GM23338 (cell line): Measurements from ENCODE around the gene SYCP2. TPM values are rescaled to one million over a fixed set of nuclear protein-coding genes. Genes with fewer than 3 reads are reported as not detected.

Experiments used
- ATAC-seq: fragments of 200-7000 bp; cut with Tn5 transposase; 3 replicates; pipeline ENCODE4 v1.9.1; 2020
- DNase-seq: peaks from one replicate; pipeline ENCODE4 v3.0.0-alpha.2; 2015; ENCODE audit warnings: low spot score
- H2AFZ ChIP-seq: fragments of 200-600 bp; sonication (generic); 2 replicates; pipeline ENCODE4 v1.8.0; 2016; ENCODE audit warnings: antibody characterized with exemption, mild to moderate bottlenecking, moderate library complexity
- H3F3A ChIP-seq: fragments of 200-600 bp; sonication (generic); replicated peaks from 2 replicates; pipeline ENCODE4 v1.8.0; 2017; ENCODE audit warnings: antibody characterized with exemption, mixed run types, low read depth
- H3K27ac ChIP-seq: fragments of 200-600 bp; sonication (generic); 2 replicates; pipeline ENCODE4 v1.6.1; 2016; ENCODE audit warnings: low read depth
- H3K27me3 ChIP-seq: fragments of 200-600 bp; sonication (generic); 2 replicates; pipeline ENCODE4 v1.8.0; 2016; ENCODE audit warnings: mild to moderate bottlenecking, mixed run types, moderate library complexity; ENCODE audit not compliant: insufficient read depth
- H3K36me3 ChIP-seq: fragments of 200-600 bp; sonication (generic); 2 replicates; pipeline ENCODE4 v1.8.0; 2016; ENCODE audit warnings: mild to moderate bottlenecking; ENCODE audit not compliant: insufficient read depth
- H3K4me1 ChIP-seq: fragments of 200-600 bp; sonication (generic); 2 replicates; pipeline ENCODE4 v1.8.0; 2016; ENCODE audit warnings: mild to moderate bottlenecking, moderate library complexity; ENCODE audit not compliant: insufficient read depth
- H3K4me2 ChIP-seq: fragments of 200-600 bp; sonication (generic); 2 replicates; pipeline ENCODE4 v1.7.1; 2017; ENCODE audit warnings: mixed run types
- H3K4me3 ChIP-seq: fragments of 200-600 bp; sonication (generic); 2 replicates; pipeline ENCODE4 v1.6.1; 2016; ENCODE audit warnings: mixed run types
- H3K79me2 ChIP-seq: fragments of 200-600 bp; sonication (generic); replicated peaks from 2 replicates; pipeline ENCODE4 v1.8.0; 2017; ENCODE audit warnings: mild to moderate bottlenecking; ENCODE audit not compliant: insufficient read depth
- H3K9me2 ChIP-seq: fragments of 200-600 bp; sonication (generic); 2 replicates; pipeline ENCODE4 v1.8.0; 2017; ENCODE audit not compliant: insufficient read depth
- H4K20me1 ChIP-seq: fragments of 200-600 bp; sonication (generic); replicated peaks from 2 replicates; pipeline ENCODE4 v1.8.0; 2017; ENCODE audit warnings: mild to moderate bottlenecking; ENCODE audit not compliant: insufficient read depth
- H3K27ac Mint-ChIP-seq: 2 replicates; pipeline ENCODE4 v1.8.0; 2020; ENCODE audit warnings: inconsistent platforms, mild to moderate bottlenecking, moderate library complexity, mixed read lengths
- H3K27me3 Mint-ChIP-seq: 3 replicates; pipeline ENCODE4 v1.8.0; 2022; ENCODE audit warnings: low read depth, mild to moderate bottlenecking, moderate library complexity, mixed read lengths, inconsistent platforms; ENCODE audit not compliant: insufficient read depth, poor library complexity
- H3K36me3 Mint-ChIP-seq: 3 replicates; pipeline ENCODE4 v1.8.0; 2021; ENCODE audit warnings: low read depth, mild to moderate bottlenecking, inconsistent platforms, moderate library complexity, mixed read lengths
- H3K4me1 Mint-ChIP-seq: 3 replicates; pipeline ENCODE4 v1.8.0; 2020; ENCODE audit warnings: mild to moderate bottlenecking, inconsistent platforms, mixed read lengths
- H3K4me3 Mint-ChIP-seq: 3 replicates; pipeline ENCODE4 v1.8.0; 2021; ENCODE audit warnings: moderate library complexity, mild to moderate bottlenecking, inconsistent platforms, mixed read lengths
- H3K9me3 Mint-ChIP-seq: 3 replicates; pipeline ENCODE4 v1.8.0; 2020; ENCODE audit warnings: moderate library complexity, mild to moderate bottlenecking, inconsistent platforms, mixed read lengths
- CREB1 ChIP-seq: fragments of 250-450 bp; sonication (Bioruptor Pico); IDR thresholded peaks from 2 replicates; pipeline ENCODE4 v1.5.0; 2020; ENCODE audit warnings: low read depth, mild to moderate bottlenecking, moderate library complexity
- EZH2 ChIP-seq: fragments of 200-600 bp; sonication (generic); IDR thresholded peaks from one replicate; pipeline ENCODE4 v1.8.0; 2017; ENCODE audit warnings: antibody characterized with exemption, mild to moderate bottlenecking, low read depth; ENCODE audit not compliant: unreplicated experiment
- EZH2phosphoT487 ChIP-seq: fragments of 200-600 bp; sonication (generic); IDR thresholded peaks from one replicate; pipeline ENCODE4 v1.8.1; 2018; ENCODE audit warnings: antibody characterized with exemption; ENCODE audit not compliant: unreplicated experiment
- JUNB ChIP-seq: IDR thresholded peaks from one replicate; pipeline ENCODE4 v1.6.1; 2016; ENCODE audit warnings: antibody characterized with exemption; ENCODE audit not compliant: unreplicated experiment
- NANOG ChIP-seq: IDR thresholded peaks from 2 replicates; pipeline ENCODE4 v1.6.1; 2016; ENCODE audit warnings: antibody characterized with exemption, borderline replicate concordance
- POLR2AphosphoS5 ChIP-seq: IDR thresholded peaks from 2 replicates; pipeline ENCODE4 v1.6.1; 2016; ENCODE audit warnings: antibody characterized with exemption, low read depth
- STAT1 ChIP-seq: IDR thresholded peaks from one replicate; pipeline ENCODE4 v1.6.1; 2016; ENCODE audit warnings: antibody characterized with exemption; ENCODE audit not compliant: unreplicated experiment
- ZNF114 ChIP-seq: fragments of 250-450 bp; sonication (Bioruptor Pico); IDR thresholded peaks from 2 replicates; pipeline ENCODE4 v1.5.0; 2020; ENCODE audit warnings: mild to moderate bottlenecking, moderate library complexity
- ZNF331 ChIP-seq: fragments of 250-450 bp; sonication (Bioruptor Pico); IDR thresholded peaks from 2 replicates; pipeline ENCODE4 v1.5.0; 2020; ENCODE audit warnings: low read depth, mild to moderate bottlenecking, moderate library complexity
- polyA plus RNA-seq: library from polyadenylated mRNA; unstranded; fragments of >200 nt; fragmentation: Nextera tagmentation; extraction: Ambion mirVana; gene quantifications from 2 replicates; pipeline ENCODE4 v1.2.1, GENCODE V29; 2016
- total RNA-seq: library from RNA; depleted of rRNA; stranded (reverse); fragments of >200 nt; shearing (Covaris generic); gene quantifications from 2 replicates; pipeline ENCODE4 v1.2.3, GENCODE V29; 2014
- TF ChIP-seq, protein P1 (sequence below), 2 experiments: fragments of 200-600 bp in 1 of 2; sonication (generic) in 1 of 2; conservative IDR thresholded peaks; 2 replicates each; pipeline versions ENCODE4 v1.5.1 to v1.6.1; 2016 to 2017; ENCODE audit warnings: antibody characterized with exemption in 2 of 2, low read depth in 2 of 2, mild to moderate bottlenecking in 2 of 2, moderate library complexity in 1 of 2
- TF ChIP-seq, protein P2 (sequence below): IDR thresholded peaks from 2 replicates; pipeline ENCODE4 v1.6.1; 2016; ENCODE audit warnings: antibody characterized with exemption
- TF ChIP-seq, protein P3 (sequence below): IDR thresholded peaks from one replicate; pipeline ENCODE4 v1.6.1; 2018; ENCODE audit warnings: antibody characterized with exemption; ENCODE audit not compliant: unreplicated experiment
- TF ChIP-seq, protein P4 (sequence below): fragments of 250-450 bp; sonication (Bioruptor Pico); IDR thresholded peaks from 2 replicates; pipeline ENCODE4 v1.5.0; 2020; ENCODE audit warnings: mild to moderate bottlenecking, moderate library complexity

Gene SYCP2
- total and polyA plus RNA-seq, 2 experiments from 2014 or later, result 0.50 to 2.1 TPM

DNA sequence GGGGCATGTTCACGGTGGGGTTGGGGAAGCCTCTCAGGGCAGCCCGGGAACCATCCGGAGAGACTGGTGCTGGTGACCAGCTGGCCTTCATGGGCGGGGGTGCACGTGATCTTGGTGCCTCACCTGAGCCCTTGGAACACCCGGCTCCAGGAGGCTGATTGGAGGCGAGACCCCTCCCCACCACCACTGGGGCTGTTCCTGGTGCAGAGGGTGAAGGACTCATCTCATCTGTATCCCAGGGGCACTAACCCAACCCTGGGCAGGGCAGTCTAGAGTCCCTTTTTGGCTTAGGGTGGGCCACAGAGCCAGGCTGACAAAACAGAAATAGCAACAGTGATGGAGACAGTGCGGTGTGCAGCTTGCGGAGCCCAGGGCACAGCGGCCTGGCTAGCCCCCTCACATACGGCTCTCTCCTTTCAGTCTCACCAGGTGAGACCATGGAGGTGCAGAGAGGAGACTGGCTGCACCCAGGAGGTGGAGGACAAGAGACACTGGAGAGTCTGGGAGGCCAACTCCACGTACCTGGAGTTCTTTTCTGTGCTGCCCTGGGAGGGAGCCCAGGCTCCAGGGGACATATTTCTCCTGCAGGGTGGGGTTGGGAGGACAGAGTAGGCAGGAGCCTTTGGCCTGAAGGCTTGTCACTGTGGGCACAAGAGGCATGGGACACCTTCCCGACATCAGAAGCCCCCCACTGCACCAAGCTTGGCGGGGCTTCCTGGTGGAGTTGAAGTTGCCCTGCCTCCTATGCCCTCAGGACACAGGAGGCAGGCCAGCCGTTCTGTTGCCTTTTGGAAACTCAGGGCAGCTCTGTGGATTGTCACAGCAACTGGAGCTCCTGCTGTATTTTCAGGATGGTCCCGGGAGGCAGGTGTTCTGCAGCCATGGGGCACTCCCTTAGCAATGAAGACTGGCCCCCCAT, 106.0 kb downstream of the SYCP2 start:
- ATAC-seq (no peak), DNase-seq (no peak)
- Histone ChIP-seq H3K36me3 (no peaks in the 10 kb centered on the region), H2AFZ (no peak overlapping the region), H3K4me2 (no peak overlapping the region), H3K4me3 (no peak overlapping the region), H3K4me1 (no peaks in the 10 kb centered on the region), H3K79me2 (no peaks in the 10 kb centered on the region), H3K9me2 (no peaks in the 10 kb centered on the region), H4K20me1 (no peaks in the 10 kb centered on the region), H3F3A (no peaks in the 10 kb centered on the region), H3K27me3 (no peaks in the 10 kb centered on the region), H3K27ac (no peak overlapping the region)
- peaks cover 22% of the 10 kb centered on the region for H3K27me3 Mint-ChIP-seq
- H3K9me3 Mint-ChIP-seq, result no peaks in the 10 kb centered on the region; the same call in 2 of the 3 replicates
- H3K36me3 Mint-ChIP-seq, result no peaks in the 10 kb centered on the region; the same call in 2 of the 3 replicates
- no peak for TF ChIP-seq NANOG
- TF ChIP-seq, protein P1, sequence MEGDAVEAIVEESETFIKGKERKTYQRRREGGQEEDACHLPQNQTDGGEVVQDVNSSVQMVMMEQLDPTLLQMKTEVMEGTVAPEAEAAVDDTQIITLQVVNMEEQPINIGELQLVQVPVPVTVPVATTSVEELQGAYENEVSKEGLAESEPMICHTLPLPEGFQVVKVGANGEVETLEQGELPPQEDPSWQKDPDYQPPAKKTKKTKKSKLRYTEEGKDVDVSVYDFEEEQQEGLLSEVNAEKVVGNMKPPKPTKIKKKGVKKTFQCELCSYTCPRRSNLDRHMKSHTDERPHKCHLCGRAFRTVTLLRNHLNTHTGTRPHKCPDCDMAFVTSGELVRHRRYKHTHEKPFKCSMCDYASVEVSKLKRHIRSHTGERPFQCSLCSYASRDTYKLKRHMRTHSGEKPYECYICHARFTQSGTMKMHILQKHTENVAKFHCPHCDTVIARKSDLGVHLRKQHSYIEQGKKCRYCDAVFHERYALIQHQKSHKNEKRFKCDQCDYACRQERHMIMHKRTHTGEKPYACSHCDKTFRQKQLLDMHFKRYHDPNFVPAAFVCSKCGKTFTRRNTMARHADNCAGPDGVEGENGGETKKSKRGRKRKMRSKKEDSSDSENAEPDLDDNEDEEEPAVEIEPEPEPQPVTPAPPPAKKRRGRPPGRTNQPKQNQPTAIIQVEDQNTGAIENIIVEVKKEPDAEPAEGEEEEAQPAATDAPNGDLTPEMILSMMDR (conservative IDR thresholded peaks at IDR 0.05; ENCODE audit: low read depth in 2 of 2), result no peak
- no peak for TF ChIP-seq EZH2phosphoT487
- TF ChIP-seq POLR2AphosphoS5, result no peak
- TF ChIP-seq STAT1, result no peak
- TF ChIP-seq ZNF331 (CRISPR knock-in tag), result no peak
- TF ChIP-seq, protein P2, sequence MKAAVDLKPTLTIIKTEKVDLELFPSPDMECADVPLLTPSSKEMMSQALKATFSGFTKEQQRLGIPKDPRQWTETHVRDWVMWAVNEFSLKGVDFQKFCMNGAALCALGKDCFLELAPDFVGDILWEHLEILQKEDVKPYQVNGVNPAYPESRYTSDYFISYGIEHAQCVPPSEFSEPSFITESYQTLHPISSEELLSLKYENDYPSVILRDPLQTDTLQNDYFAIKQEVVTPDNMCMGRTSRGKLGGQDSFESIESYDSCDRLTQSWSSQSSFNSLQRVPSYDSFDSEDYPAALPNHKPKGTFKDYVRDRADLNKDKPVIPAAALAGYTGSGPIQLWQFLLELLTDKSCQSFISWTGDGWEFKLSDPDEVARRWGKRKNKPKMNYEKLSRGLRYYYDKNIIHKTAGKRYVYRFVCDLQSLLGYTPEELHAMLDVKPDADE, result no peak
- no peak for TF ChIP-seq JUNB
- no peak for TF ChIP-seq ZNF114 (CRISPR knock-in tag)
- TF ChIP-seq CREB1 (CRISPR knock-in tag), result no peak
- TF ChIP-seq, protein P3, sequence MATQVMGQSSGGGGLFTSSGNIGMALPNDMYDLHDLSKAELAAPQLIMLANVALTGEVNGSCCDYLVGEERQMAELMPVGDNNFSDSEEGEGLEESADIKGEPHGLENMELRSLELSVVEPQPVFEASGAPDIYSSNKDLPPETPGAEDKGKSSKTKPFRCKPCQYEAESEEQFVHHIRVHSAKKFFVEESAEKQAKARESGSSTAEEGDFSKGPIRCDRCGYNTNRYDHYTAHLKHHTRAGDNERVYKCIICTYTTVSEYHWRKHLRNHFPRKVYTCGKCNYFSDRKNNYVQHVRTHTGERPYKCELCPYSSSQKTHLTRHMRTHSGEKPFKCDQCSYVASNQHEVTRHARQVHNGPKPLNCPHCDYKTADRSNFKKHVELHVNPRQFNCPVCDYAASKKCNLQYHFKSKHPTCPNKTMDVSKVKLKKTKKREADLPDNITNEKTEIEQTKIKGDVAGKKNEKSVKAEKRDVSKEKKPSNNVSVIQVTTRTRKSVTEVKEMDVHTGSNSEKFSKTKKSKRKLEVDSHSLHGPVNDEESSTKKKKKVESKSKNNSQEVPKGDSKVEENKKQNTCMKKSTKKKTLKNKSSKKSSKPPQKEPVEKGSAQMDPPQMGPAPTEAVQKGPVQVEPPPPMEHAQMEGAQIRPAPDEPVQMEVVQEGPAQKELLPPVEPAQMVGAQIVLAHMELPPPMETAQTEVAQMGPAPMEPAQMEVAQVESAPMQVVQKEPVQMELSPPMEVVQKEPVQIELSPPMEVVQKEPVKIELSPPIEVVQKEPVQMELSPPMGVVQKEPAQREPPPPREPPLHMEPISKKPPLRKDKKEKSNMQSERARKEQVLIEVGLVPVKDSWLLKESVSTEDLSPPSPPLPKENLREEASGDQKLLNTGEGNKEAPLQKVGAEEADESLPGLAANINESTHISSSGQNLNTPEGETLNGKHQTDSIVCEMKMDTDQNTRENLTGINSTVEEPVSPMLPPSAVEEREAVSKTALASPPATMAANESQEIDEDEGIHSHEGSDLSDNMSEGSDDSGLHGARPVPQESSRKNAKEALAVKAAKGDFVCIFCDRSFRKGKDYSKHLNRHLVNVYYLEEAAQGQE, result no peak
- TF ChIP-seq, protein P4, sequence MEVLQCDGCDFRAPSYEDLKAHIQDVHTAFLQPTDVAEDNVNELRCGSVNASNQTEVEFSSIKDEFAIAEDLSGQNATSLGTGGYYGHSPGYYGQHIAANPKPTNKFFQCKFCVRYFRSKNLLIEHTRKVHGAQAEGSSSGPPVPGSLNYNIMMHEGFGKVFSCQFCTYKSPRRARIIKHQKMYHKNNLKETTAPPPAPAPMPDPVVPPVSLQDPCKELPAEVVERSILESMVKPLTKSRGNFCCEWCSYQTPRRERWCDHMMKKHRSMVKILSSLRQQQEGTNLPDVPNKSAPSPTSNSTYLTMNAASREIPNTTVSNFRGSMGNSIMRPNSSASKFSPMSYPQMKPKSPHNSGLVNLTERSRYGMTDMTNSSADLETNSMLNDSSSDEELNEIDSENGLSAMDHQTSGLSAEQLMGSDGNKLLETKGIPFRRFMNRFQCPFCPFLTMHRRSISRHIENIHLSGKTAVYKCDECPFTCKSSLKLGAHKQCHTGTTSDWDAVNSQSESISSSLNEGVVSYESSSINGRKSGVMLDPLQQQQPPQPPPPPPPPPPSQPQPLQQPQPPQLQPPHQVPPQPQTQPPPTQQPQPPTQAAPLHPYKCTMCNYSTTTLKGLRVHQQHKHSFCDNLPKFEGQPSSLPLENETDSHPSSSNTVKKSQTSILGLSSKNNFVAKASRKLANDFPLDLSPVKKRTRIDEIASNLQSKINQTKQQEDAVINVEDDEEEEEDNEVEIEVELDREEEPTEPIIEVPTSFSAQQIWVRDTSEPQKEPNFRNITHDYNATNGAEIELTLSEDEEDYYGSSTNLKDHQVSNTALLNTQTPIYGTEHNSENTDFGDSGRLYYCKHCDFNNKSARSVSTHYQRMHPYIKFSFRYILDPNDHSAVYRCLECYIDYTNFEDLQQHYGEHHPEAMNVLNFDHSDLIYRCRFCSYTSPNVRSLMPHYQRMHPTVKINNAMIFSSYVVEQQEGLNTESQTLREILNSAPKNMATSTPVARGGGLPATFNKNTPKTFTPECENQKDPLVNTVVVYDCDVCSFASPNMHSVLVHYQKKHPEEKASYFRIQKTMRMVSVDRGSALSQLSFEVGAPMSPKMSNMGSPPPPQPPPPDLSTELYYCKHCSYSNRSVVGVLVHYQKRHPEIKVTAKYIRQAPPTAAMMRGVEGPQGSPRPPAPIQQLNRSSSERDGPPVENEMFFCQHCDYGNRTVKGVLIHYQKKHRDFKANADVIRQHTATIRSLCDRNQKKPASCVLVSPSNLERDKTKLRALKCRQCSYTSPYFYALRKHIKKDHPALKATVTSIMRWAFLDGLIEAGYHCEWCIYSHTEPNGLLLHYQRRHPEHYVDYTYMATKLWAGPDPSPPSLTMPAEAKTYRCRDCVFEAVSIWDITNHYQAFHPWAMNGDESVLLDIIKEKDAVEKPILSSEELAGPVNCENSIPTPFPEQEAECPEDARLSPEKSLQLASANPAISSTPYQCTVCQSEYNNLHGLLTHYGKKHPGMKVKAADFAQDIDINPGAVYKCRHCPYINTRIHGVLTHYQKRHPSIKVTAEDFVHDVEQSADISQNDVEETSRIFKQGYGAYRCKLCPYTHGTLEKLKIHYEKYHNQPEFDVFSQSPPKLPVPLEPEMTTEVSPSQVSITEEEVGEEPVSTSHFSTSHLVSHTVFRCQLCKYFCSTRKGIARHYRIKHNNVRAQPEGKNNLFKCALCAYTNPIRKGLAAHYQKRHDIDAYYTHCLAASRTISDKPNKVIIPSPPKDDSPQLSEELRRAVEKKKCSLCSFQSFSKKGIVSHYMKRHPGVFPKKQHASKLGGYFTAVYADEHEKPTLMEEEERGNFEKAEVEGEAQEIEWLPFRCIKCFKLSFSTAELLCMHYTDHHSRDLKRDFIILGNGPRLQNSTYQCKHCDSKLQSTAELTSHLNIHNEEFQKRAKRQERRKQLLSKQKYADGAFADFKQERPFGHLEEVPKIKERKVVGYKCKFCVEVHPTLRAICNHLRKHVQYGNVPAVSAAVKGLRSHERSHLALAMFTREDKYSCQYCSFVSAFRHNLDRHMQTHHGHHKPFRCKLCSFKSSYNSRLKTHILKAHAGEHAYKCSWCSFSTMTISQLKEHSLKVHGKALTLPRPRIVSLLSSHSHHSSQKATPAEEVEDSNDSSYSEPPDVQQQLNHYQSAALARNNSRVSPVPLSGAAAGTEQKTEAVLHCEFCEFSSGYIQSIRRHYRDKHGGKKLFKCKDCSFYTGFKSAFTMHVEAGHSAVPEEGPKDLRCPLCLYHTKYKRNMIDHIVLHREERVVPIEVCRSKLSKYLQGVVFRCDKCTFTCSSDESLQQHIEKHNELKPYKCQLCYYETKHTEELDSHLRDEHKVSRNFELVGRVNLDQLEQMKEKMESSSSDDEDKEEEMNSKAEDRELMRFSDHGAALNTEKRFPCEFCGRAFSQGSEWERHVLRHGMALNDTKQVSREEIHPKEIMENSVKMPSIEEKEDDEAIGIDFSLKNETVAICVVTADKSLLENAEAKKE (CRISPR knock-in tag), result no peak
- TF ChIP-seq EZH2, result no peak
- H3K27ac Mint-ChIP-seq, result no peak overlapping the region
- peaks cover 10% of the 10 kb centered on the region for H3K4me1 Mint-ChIP-seq
- H3K4me3 Mint-ChIP-seq, result no peak overlapping the region
